ENCODE results near the gene SLC2A11.

Gene SLC2A11

GRCh38 chr22:23857606-23858483, at the start of gene SLC2A11:
SLC2A11 (plus strand) TSS chr22:23857875; CDS start chr22:23858000, 125 bp downstream.
- DNase-seq (ENCODE audit: low read depth) = peak; percentile 92

- no peak for DNase-seq (ENCODE audit: low read depth)
Measured at GRCh38 chr22:23812378-23812777, 45.3 kb upstream of the SLC2A11 start.

GRCh38 chr22:23815541-23816155, 42.0 kb upstream of the SLC2A11 start:
- no peak for DNase-seq (ENCODE audit: low read depth)

- no peak for DNase-seq (ENCODE audit: low read depth)
Measured at GRCh38 chr22:23816156-23816976, 41.3 kb upstream of the SLC2A11 start.

GRCh38 chr22:23817146-23817545, 40.5 kb upstream of the SLC2A11 start:
- DNase-seq (ENCODE audit: low read depth) = no peak

- no peak for DNase-seq (ENCODE audit: low read depth)
Measured at GRCh38 chr22:23818541-23818940, 39.1 kb upstream of the SLC2A11 start.

GRCh38 chr22:23820748-23821211, 36.9 kb upstream of the SLC2A11 start:
- no peak for DNase-seq (ENCODE audit: low read depth)

- no peak for DNase-seq (ENCODE audit: low read depth)
Measured at GRCh38 chr22:23822101-23822671, 35.5 kb upstream of the SLC2A11 start.

GRCh38 chr22:23823331-23823791, 34.3 kb upstream of the SLC2A11 start:
- no peak for DNase-seq (ENCODE audit: low read depth)

GRCh38 chr22:23824476-23825245, 33.0 kb upstream of the SLC2A11 start:
- no peak for DNase-seq (ENCODE audit: low read depth)

- no peak for DNase-seq (ENCODE audit: low read depth)
Measured at GRCh38 chr22:23825246-23825905, 32.3 kb upstream of the SLC2A11 start.

- DNase-seq (ENCODE audit: low read depth) = no peak
Measured at GRCh38 chr22:23826510-23827350, 30.9 kb upstream of the SLC2A11 start.

- no peak for DNase-seq (ENCODE audit: low read depth)
Measured at GRCh38 chr22:23827351-23827995, 30.2 kb upstream of the SLC2A11 start.

- no peak for DNase-seq (ENCODE audit: low read depth)
Measured at GRCh38 chr22:23828800-23829680, 28.6 kb upstream of the SLC2A11 start.

GRCh38 chr22:23829845-23830372, 27.8 kb upstream of the SLC2A11 start:
- no peak for DNase-seq (ENCODE audit: low read depth)

- DNase-seq (ENCODE audit: low read depth) = no peak
Measured at GRCh38 chr22:23831261-23831660, 26.4 kb upstream of the SLC2A11 start.

GRCh38 chr22:23831781-23832180, 25.9 kb upstream of the SLC2A11 start:
- no peak for DNase-seq (ENCODE audit: low read depth)
